SK-N-SH (cell line): ENCODE measurements around the gene PRKN. TPM values are rescaled to one million over a fixed set of nuclear protein-coding genes. Genes with fewer than 3 reads are reported as not detected.

Source experiments
- CTCF ChIA-PET: fragments of 300-600, 350-600 bp; formaldehyde crosslinking; extraction: SDS; loops from one replicate; lab custom pipeline; 2021; lab: Yijun Ruan, JAX
- POLR2A ChIA-PET: fragments of 350-600 bp; sonication (Branson Sonifier 250); formaldehyde crosslinking; extraction: SDS; loops from one replicate; lab custom pipeline; 2020; ENCODE audit warnings: antibody characterized with exemption, inconsistent platforms; lab: Yijun Ruan, JAX
- DNase-seq: peaks from one replicate; pipeline ENCODE4 v3.0.0; 2012
- H2AFZ ChIP-seq: fragments of 200-600 bp; sonication (generic); 2 replicates; pipeline ENCODE4 v1.8.1; 2016; ENCODE audit warnings: antibody characterized with exemption, mild to moderate bottlenecking, low read depth
- H3F3A ChIP-seq: fragments of 200-600 bp; sonication (generic); replicated peaks from 2 replicates; pipeline ENCODE3; 2016; ENCODE audit warnings: antibody characterized with exemption, mild to moderate bottlenecking; ENCODE audit not compliant: insufficient read depth
- H3K27ac ChIP-seq, 2 experiments: fragments of 200-500 bp in 1 of 2; fragments of 200-600 bp in 1 of 2; sonication (Bioruptor generic) in 1 of 2; sonication (generic), shearing (Covaris generic) in 1 of 2; 2 replicates each; pipeline versions ENCODE4 v1.5.1 to v1.6.1; 2014 to 2016; ENCODE audit warnings: low read depth in 2 of 2, inconsistent platforms in 1 of 2, low read length in 1 of 2, mild to moderate bottlenecking in 1 of 2, mixed read lengths in 1 of 2
- H3K27me3 ChIP-seq: fragments of 200-600 bp; sonication (generic), shearing (Covaris generic); 2 replicates; pipeline ENCODE4 v1.6.1; 2016; ENCODE audit warnings: mixed run types; ENCODE audit not compliant: insufficient read depth
- H3K36me3 ChIP-seq, 2 experiments: fragments of 200-500 bp in 1 of 2; fragments of 200-600 bp in 1 of 2; sonication (Bioruptor generic) in 1 of 2; sonication (generic) in 1 of 2; replicated peaks in 1 of 2; 2 replicates each; pipeline versions ENCODE3 to v1.5.1; 2014 to 2016; ENCODE audit warnings: low read length in 1 of 2, mild to moderate bottlenecking in 1 of 2; ENCODE audit not compliant: insufficient read depth in 2 of 2, control insufficient read depth in 1 of 2
- H3K4me1 ChIP-seq, 2 experiments: fragments of 200-500 bp in 1 of 2; fragments of 200-600 bp in 1 of 2; sonication (Bioruptor generic) in 1 of 2; sonication (generic), shearing (Covaris generic) in 1 of 2; 2 replicates each; pipeline versions ENCODE4 v1.5.1 to v1.6.1; 2014 to 2016; ENCODE audit warnings: low read depth in 1 of 2, low read length in 1 of 2, mixed run types in 1 of 2; ENCODE audit not compliant: insufficient read depth in 2 of 2, control insufficient read depth in 1 of 2
- H3K4me2 ChIP-seq: fragments of 200-600 bp; sonication (generic), shearing (Covaris generic); 2 replicates; pipeline ENCODE4 v1.6.1; 2017; ENCODE audit warnings: mixed run types
- H3K4me3 ChIP-seq, 2 experiments: fragments of 200-500 bp in 1 of 2; fragments of 200-600 bp in 1 of 2; sonication (Bioruptor generic) in 1 of 2; sonication (generic), shearing (Covaris generic) in 1 of 2; 2 replicates each; pipeline versions ENCODE4 v1.5.1 to v1.8.1; 2014 to 2016; ENCODE audit warnings: low read depth in 2 of 2, inconsistent platforms in 1 of 2, low read length in 1 of 2, mild to moderate bottlenecking in 1 of 2, mixed read lengths in 1 of 2, moderate library complexity in 1 of 2
- H3K79me2 ChIP-seq: fragments of 200-600 bp; sonication (generic); 2 replicates; pipeline ENCODE4 v1.8.1; 2017; ENCODE audit warnings: mild to moderate bottlenecking; ENCODE audit not compliant: insufficient read depth
- H3K9ac ChIP-seq: fragments of 200-600 bp; sonication (generic); 2 replicates; pipeline ENCODE4 v1.6.1; 2017; ENCODE audit warnings: mixed run types
- H3K9me2 ChIP-seq: fragments of 200-600 bp; sonication (generic); 2 replicates; pipeline ENCODE4 v1.6.1; 2017; ENCODE audit warnings: mixed run types
- H3K9me3 ChIP-seq: fragments of 200-600 bp; sonication (generic); 2 replicates; pipeline ENCODE4 v1.6.1; 2017; ENCODE audit warnings: mixed run types, mild to moderate bottlenecking, moderate library complexity
- H4K20me1 ChIP-seq: fragments of 200-600 bp; sonication (generic); 2 replicates; pipeline ENCODE4 v1.6.1; 2017; ENCODE audit warnings: mild to moderate bottlenecking, mixed run types; ENCODE audit not compliant: insufficient read depth
- CTCF ChIP-seq: fragments of 200-600 bp; sonication (generic); IDR thresholded peaks from 2 replicates; pipeline ENCODE4 v1.6.1; 2017; ENCODE audit warnings: antibody characterized with exemption, mild to moderate bottlenecking, moderate library complexity
- EZH2phosphoT487 ChIP-seq: fragments of 200-600 bp; sonication (generic); IDR thresholded peaks from 2 replicates; pipeline ENCODE4 v1.6.1; 2017; ENCODE audit warnings: low read depth, mixed run types, mild to moderate bottlenecking, antibody characterized with exemption, moderate library complexity, borderline replicate concordance
- FOSL2 ChIP-seq: IDR thresholded peaks from 2 replicates; pipeline ENCODE4 v1.4.0; 2012; ENCODE audit warnings: low read depth, mild to moderate bottlenecking, moderate library complexity, borderline replicate concordance
- IRF3 ChIP-seq: fragments of 150-350 bp; IDR thresholded peaks from 2 replicates; pipeline ENCODE4 v1.6.1; 2016; ENCODE audit warnings: mild to moderate bottlenecking, low read depth, low read length
- MAX ChIP-seq: IDR thresholded peaks from 2 replicates; pipeline ENCODE4 v1.4.0; 2012; ENCODE audit warnings: low read depth
- MEF2A ChIP-seq: IDR thresholded peaks from 2 replicates; pipeline ENCODE4 v1.4.0; 2012; ENCODE audit warnings: low read depth, borderline replicate concordance
- NFIC ChIP-seq: IDR thresholded peaks from 2 replicates; pipeline ENCODE4 v1.4.0; 2012; ENCODE audit warnings: borderline replicate concordance
- NRF1 ChIP-seq: IDR thresholded peaks from 2 replicates; pipeline ENCODE4 v1.6.1; 2012; ENCODE audit warnings: low read depth, mild to moderate bottlenecking, low read length
- PBX3 ChIP-seq: IDR thresholded peaks from 2 replicates; pipeline ENCODE4; 2012
- POLR2AphosphoS5 ChIP-seq: IDR thresholded peaks from 2 replicates; pipeline ENCODE4 v1.6.1; 2012; ENCODE audit warnings: low read depth, low read length
- REST ChIP-seq: IDR thresholded peaks from 2 replicates; pipeline ENCODE4 v1.6.1; 2012; ENCODE audit warnings: mild to moderate bottlenecking, low read depth, low read length, moderate library complexity
- RFX5 ChIP-seq: IDR thresholded peaks from 2 replicates; pipeline ENCODE4 v1.6.1; 2012; ENCODE audit warnings: mild to moderate bottlenecking, improper control_type of control experiment, low read length
- SMC3 ChIP-seq: IDR thresholded peaks from 2 replicates; pipeline ENCODE4 v1.6.1; 2012; ENCODE audit warnings: low read depth, low read length, improper control_type of control experiment
- TCF12 ChIP-seq: IDR thresholded peaks from 2 replicates; pipeline ENCODE4 v1.4.0; 2012
- TEAD4 ChIP-seq: IDR thresholded peaks from 2 replicates; pipeline ENCODE4 v1.4.0; 2012; ENCODE audit warnings: mild to moderate bottlenecking, borderline replicate concordance; ENCODE audit not compliant: insufficient read depth
- ZBTB33 ChIP-seq: IDR thresholded peaks from 2 replicates; pipeline ENCODE4 v1.4.0; 2012; ENCODE audit warnings: low read depth, borderline replicate concordance
- WGBS: methylation state at CpG from one replicate; pipeline ENCODE4 v1.1.6; 2017; ENCODE audit warnings: low lambda C conversion rate; 5-methylcytosine and 5-hydroxymethylcytosine counted together
- polyA plus RNA-seq, 3 experiments: library from polyadenylated mRNA; depleted of rRNA; stranded (reverse); fragments of >200 nt; gene quantifications; 2 replicates each; pipeline ENCODE4 v1.2.3, GENCODE V29; 2012

PRKN gene
- polyA plus RNA-seq, 1 of the 3 experiments (the other 2 are of a cell fraction) = 0.76 TPM

- WGBS = 36% methylated on average over 2 of the region's 2 CpGs
- no peaks in the 10 kb centered on the region for H3K79me2 ChIP-seq
- ChIA-PET POLR2A (no interaction called here), CTCF (no interaction called here)
- H3F3A ChIP-seq = no peaks in the 10 kb centered on the region
- no peak overlapping the region for H2AFZ ChIP-seq
- no peak overlapping the region for H3K27ac ChIP-seq
- H3K4me3 ChIP-seq = no peak overlapping the region
- no peaks in the 10 kb centered on the region for H3K27me3 ChIP-seq
- TF ChIP-seq REST = no peak
- no peak for TF ChIP-seq TEAD4
- no peak for TF ChIP-seq NRF1
- TF ChIP-seq MAX = no peak
- TF ChIP-seq MEF2A = no peak
- TF ChIP-seq SMC3 = no peak
- TF ChIP-seq RFX5 = no peak
- no peak for TF ChIP-seq IRF3
- H3K36me3 ChIP-seq = no peaks in the 10 kb centered on the region
- H3K9me3 ChIP-seq = no peaks in the 10 kb centered on the region
- H4K20me1 ChIP-seq = no peaks in the 10 kb centered on the region
- no peak overlapping the region for H3K4me2 ChIP-seq
- H3K9ac ChIP-seq = no peak overlapping the region
- H3K9me2 ChIP-seq = no peaks in the 10 kb centered on the region
- no peak for DNase-seq
- H3K4me1 ChIP-seq = no peaks in the 10 kb centered on the region
Observed at GRCh38 chr6:162438980-162439379, 288.6 kb downstream of the PRKN start.

- Histone ChIP-seq H3K9me2 (no peaks in the 10 kb centered on the region), H3K79me2 (no peaks in the 10 kb centered on the region), H2AFZ (no peak overlapping the region), H3K4me3 (no peak overlapping the region), H3K4me2 (no peak overlapping the region), H3K9ac (no peak overlapping the region), H3K9me3 (no peaks in the 10 kb centered on the region), H4K20me1 (no peaks in the 10 kb centered on the region), H3F3A (no peaks in the 10 kb centered on the region), H3K27me3 (no peaks in the 10 kb centered on the region), H3K27ac (no peak overlapping the region), H3K36me3 (no peaks in the 10 kb centered on the region), H3K4me1 (no peaks in the 10 kb centered on the region)
- DNase-seq = no peak
- ChIA-PET POLR2A (no interaction called here), CTCF (no interaction called here)
- TF ChIP-seq TCF12 (no peak), POLR2AphosphoS5 (no peak), IRF3 (no peak), CTCF (no peak), PBX3 (no peak), NFIC (no peak), RFX5 (no peak), EZH2phosphoT487 (no peak), FOSL2 (no peak), ZBTB33 (no peak)
Observed at GRCh38 chr6:162435071-162435470, 292.5 kb downstream of the PRKN start.
